SH-SY5Y (cell line): ENCODE results near the gene BCAT1.

Source experiments
- GATA2 ChIP-seq: IDR thresholded peaks from 2 replicates; pipeline ENCODE4 v1.6.1; 2011; ENCODE audit warnings: mild to moderate bottlenecking, low read depth, low read length
- GATA3 ChIP-seq: IDR thresholded peaks from 2 replicates; pipeline ENCODE4 v1.6.1; 2011; ENCODE audit warnings: low read depth, mild to moderate bottlenecking, low read length, moderate library complexity

DNA sequence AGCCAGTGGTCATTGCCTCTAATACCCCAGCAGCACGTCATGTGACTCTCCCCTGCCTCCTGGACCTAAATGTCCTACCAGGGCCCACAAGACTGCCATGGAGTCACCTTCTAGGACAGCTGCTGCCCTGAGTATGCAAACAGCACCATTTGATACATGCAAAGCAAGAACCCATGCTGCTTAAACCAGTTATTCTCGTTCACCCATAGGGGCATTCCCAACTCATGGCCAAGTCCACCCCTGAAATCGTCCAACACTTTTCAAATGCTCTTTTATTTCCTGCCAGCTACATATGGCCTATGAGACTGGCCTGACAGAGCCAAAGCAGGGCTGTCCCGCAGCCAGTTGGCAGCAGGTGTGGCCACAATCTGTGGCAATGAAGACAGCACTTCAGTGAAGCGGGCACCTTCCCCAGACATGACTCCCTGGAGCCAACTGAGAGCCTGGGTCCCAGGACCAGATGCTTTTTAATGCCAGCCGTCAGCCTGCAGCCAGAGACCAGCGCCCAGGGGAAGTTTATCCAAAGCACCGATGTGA, 99.9 kb downstream of the BCAT1 start:
- no peak for TF ChIP-seq GATA3
- TF ChIP-seq GATA2 = no peak
